NB4 (cell line): ENCODE results near the gene LIN9.

ENCODE experiments used
- DNase-seq: peaks from one replicate; pipeline ENCODE4 v3.0.0; 2010; ENCODE audit warnings: low read depth
- H3K4me3 ChIP-seq: one replicate; pipeline ENCODE4 v1.5.1; 2011; ENCODE audit warnings: mild to moderate bottlenecking, low read depth, low read length, moderate library complexity
- MYC ChIP-seq: IDR thresholded peaks from 2 replicates; pipeline ENCODE4 v1.6.1; 2011; ENCODE audit warnings: low read depth, low read length
- POLR2A ChIP-seq: IDR thresholded peaks from 2 replicates; pipeline ENCODE4 v1.6.1; 2011; ENCODE audit warnings: mild to moderate bottlenecking; ENCODE audit not compliant: insufficient read length; ENCODE audit errors: extremely low read depth
- TF ChIP-seq, protein P1 (sequence below): IDR thresholded peaks from one replicate; pipeline ENCODE4 v1.5.1; 2012; ENCODE audit warnings: low read depth, low read length
- TF ChIP-seq, protein P2 (sequence below): IDR thresholded peaks from 2 replicates; pipeline ENCODE4 v1.6.1; 2011; ENCODE audit warnings: low read depth, low read length

The LIN9 gene

DNA sequence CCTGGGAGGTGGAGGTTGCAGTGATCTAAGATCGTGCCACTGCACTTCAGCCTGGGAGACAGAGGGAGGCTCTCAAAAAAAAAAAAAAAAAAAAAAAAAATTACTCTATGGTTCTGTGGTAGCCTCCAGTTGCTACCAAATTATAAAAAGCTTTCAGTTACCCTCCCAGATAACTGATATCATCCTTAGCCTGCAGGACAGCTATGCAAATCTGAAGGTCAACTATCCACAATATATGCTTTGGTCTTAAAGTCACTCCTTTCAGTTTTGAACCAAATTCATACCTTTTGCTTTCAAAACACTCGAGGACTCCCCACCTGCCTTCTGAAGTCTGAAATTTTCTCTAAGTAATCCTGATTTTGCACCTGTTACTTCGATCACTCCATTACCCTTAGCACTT, 82.4 kb downstream of the LIN9 start:
- DNase-seq, result no peak
- TF ChIP-seq, protein P1, sequence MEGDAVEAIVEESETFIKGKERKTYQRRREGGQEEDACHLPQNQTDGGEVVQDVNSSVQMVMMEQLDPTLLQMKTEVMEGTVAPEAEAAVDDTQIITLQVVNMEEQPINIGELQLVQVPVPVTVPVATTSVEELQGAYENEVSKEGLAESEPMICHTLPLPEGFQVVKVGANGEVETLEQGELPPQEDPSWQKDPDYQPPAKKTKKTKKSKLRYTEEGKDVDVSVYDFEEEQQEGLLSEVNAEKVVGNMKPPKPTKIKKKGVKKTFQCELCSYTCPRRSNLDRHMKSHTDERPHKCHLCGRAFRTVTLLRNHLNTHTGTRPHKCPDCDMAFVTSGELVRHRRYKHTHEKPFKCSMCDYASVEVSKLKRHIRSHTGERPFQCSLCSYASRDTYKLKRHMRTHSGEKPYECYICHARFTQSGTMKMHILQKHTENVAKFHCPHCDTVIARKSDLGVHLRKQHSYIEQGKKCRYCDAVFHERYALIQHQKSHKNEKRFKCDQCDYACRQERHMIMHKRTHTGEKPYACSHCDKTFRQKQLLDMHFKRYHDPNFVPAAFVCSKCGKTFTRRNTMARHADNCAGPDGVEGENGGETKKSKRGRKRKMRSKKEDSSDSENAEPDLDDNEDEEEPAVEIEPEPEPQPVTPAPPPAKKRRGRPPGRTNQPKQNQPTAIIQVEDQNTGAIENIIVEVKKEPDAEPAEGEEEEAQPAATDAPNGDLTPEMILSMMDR, result no peak
- TF ChIP-seq MYC (no peak), POLR2A (no peak)
- TF ChIP-seq, protein P2, sequence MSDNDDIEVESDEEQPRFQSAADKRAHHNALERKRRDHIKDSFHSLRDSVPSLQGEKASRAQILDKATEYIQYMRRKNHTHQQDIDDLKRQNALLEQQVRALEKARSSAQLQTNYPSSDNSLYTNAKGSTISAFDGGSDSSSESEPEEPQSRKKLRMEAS, result no peak
- H3K4me3 ChIP-seq, result no peak overlapping the region

DNA sequence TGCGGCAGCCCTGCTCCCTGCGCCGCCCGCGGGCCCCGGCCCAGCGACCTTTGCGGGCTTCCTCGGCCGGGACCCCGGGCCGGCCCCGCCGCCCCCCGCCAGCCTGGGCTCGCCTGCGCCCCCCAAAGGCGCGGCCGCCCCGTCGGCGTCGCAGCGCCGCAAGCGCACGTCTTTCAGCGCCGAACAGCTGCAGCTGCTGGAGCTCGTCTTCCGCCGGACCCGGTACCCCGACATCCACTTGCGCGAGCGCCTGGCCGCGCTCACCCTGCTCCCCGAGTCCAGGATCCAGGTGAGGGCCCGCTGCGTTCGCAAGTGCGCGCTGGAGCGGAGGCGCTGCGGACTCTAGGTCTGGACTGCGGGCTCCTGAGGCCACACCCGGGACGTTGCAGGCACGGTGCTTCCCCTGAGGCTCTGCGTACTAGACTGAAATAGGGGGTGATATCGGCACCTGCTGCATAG, 85.1 kb downstream of the LIN9 start:
- TF ChIP-seq, protein P1, result no peak
- no peak for TF ChIP-seq POLR2A
- DNase-seq, result no peak
- peak overlapping the region; percentile 16 for H3K4me3 ChIP-seq

DNA sequence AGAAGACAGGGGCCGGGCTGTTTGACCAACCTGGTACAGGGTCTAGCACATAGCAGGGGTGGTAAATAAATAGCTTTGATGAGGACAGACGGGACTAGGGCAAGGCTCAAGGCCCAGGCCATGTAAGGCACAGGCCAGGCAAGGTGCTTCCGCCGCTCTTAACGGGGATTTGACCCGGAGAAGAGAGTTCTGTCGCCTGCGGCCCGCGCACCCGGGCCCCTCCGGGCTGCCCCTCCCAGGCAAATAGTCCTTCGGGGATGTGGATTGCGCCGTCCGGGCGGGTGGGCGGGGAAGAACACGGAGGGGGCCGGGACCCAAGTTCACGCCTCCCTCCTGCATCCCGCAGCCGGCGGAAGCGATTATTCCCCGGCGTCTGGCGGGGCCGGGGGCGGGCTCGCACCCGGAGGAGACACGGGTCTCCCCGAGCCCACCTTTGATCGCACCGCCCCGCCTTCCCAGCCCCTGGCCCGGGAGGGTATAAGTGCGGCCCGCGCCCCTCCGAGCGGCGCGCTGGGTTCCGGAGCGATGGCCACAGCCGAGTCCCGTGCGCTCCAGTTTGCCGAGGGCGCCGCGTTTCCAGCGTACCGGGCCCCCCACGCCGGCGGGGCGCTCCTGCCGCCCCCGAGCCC, 85.7 kb downstream of the LIN9 start, which contains the start of gene MIXL1:
Gene MIXL1, plus strand, starts transcription at position 508 of the 629 bp plus-strand sequence. Its CDS starts 18 bp downstream, at position 526.
- TF ChIP-seq, protein P1, result no peak
- TF ChIP-seq MYC, result no peak
- TF ChIP-seq, protein P2, result no peak
- TF ChIP-seq POLR2A, result no peak
- no peak for DNase-seq

DNA sequence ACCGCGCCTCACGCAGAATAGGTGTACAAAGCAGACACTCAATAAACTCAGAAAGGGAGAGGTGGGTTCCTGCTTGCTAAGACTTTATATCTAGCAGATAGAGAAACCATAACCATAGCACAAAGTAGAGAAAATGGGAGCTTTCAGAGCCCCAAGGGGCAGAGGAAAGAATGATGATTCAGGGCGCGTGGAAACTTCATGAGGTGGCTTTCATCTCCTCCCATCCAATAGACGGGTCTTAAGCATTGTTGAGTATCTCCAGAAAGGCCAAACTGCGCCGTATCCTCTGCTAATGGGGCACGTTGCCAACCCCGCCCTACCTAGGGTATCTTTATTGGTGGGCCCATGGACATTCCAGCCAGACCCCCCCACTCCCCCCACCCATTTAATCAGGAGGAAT, 86.3 kb downstream of the LIN9 start:
- DNase-seq, result no peak

More for the DNA sequence above, 85.7 kb downstream of the LIN9 start, which contains the start of gene MIXL1:
- peak within 1 kb of the TSS; percentile 16 for H3K4me3 ChIP-seq

DNA sequence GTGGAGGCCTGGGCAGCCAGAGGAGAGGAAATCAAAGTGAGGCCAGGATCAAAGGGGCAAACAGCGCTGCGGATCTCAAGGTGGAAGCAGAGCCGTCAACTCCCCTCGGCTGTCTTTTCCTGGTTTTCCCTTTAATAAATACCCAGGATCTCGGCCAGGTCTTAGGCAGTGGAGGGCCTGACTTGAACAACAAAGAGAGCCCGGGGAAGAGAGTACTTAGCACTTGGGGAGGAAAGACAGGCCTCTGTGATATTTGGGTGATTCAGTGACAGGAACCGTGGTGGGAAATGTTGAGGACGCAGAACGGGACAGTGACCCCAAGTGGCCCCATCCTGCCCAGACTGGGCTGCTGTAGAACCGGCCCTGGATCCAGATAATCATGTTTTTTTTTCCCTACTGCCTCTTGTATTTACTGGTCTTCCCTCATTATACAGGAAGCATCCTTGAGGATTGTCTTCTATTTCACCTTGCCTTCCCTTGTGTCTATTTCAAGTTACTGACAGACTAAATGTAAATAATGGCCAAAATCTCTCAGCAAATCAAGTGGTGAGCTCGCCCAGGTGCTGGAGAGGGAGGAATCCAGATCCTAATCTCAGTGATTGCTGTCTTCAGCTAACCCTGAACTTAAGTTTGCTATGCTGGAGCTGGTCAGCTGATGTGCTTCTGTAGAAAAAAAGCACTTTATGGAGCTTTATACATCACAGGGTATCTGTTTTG, 88.3 kb downstream of the LIN9 start:
- TF ChIP-seq, protein P1, result no peak
- TF ChIP-seq POLR2A (no peak), MYC (no peak)
- TF ChIP-seq, protein P2, result no peak
- no peak overlapping the region for H3K4me3 ChIP-seq
- no peak for DNase-seq

More for the DNA sequence above, 86.3 kb downstream of the LIN9 start:
- no peak overlapping the region for H3K4me3 ChIP-seq
- TF ChIP-seq, protein P1, result no peak
- TF ChIP-seq MYC (no peak), POLR2A (no peak)
- TF ChIP-seq, protein P2, result no peak
